Stomach (tissue), 9 donors: ENCODE results near the gene SHISA6. TPM values are rescaled to one million over a fixed set of nuclear protein-coding genes. Genes with fewer than 3 reads are reported as not detected.
A peak's percentile ranks its signal among the peaks of the same experiment; 100 is the strongest.

Source experiments
- DNase-seq, 2 donors: peaks; one replicate each; pipeline versions ENCODE4 v3.0.0 to v3.0.0-alpha.2; 2013 to 2019
- H3K27ac ChIP-seq, 5 donors: fragments of 200-600 bp in 4 of 5; sonication (generic) in 4 of 5; one replicate each; pipeline ENCODE4 v1.5.1; 2013 to 2019; ENCODE audit warnings: mild to moderate bottlenecking in 1 of 5, moderate library complexity in 1 of 5
- H3K27me3 ChIP-seq, 3 donors: fragments of 200-600 bp; sonication (generic); one replicate each; pipeline ENCODE4 v1.5.1; 2017 to 2019; ENCODE audit warnings: mixed run types in 1 of 3
- H3K36me3 ChIP-seq, 4 donors: fragments of 200-600 bp; sonication (generic); 1 replicate in 3 of 4; 2 replicates in 1 of 4; pipeline ENCODE4 v1.5.1; 2016 to 2019
- H3K4me1 ChIP-seq, 4 donors: fragments of 200-600 bp; sonication (generic); one replicate each; pipeline ENCODE4 v1.5.1; 2016 to 2019
- H3K4me3 ChIP-seq, 4 donors: fragments of 200-600 bp; sonication (generic) in 3 of 4; one replicate each; pipeline ENCODE4 v1.5.1; 2016 to 2019; ENCODE audit warnings: mild to moderate bottlenecking in 1 of 4
- H3K9me3 ChIP-seq, 4 donors: fragments of 200-600 bp; sonication (generic); one replicate each; pipeline ENCODE4 v1.5.1; 2016 to 2019
- CTCF ChIP-seq, 7 experiments: fragments of 450-650 bp in 4 of 7; fragments of 200-600 bp in 3 of 7; sonication (generic) in 3 of 7; IDR thresholded peaks; one replicate each; pipeline ENCODE4 v1.5.1; 2016 to 2019; ENCODE audit warnings: antibody characterized with exemption in 7 of 7, control low read depth in 2 of 7, mild to moderate bottlenecking in 1 of 7
- EP300 ChIP-seq: sonication (generic); formaldehyde crosslinking; IDR thresholded peaks from one replicate; pipeline ENCODE4 v1.6.1; 2017; ENCODE audit warnings: antibody characterized with exemption
- POLR2A ChIP-seq, 4 donors: fragments of 450-650 bp; IDR thresholded peaks; one replicate each; pipeline ENCODE4 v1.6.1; 2016; ENCODE audit warnings: antibody characterized with exemption in 4 of 4, control low read depth in 2 of 4, mild to moderate bottlenecking in 1 of 4, moderate library complexity in 1 of 4
- POLR2AphosphoS5 ChIP-seq, 3 donors: sonication (generic); formaldehyde crosslinking; IDR thresholded peaks; one replicate each; pipeline ENCODE4 v1.6.1; 2016; ENCODE audit warnings: antibody characterized with exemption in 3 of 3
- WGBS, 5 donors: extraction: QIAGEN DNeasy Blood & Tissue Kit in 3 of 5; methylation state at CpG; one replicate each; pipeline versions ENCODE4 v1.1.5 to v1.1.7; 2013 to 2018; 5-methylcytosine and 5-hydroxymethylcytosine counted together
- intact Hi-C: fragments of 100-400 bp; cut with DNase I; formaldehyde crosslinking; loops from one replicate; pipeline ENCODE4 v1.15.1; 2023; ENCODE audit warnings: low total_unique reads
- polyA plus RNA-seq, 3 donors: library from polyadenylated mRNA; stranded (reverse); fragments of 200-250 nt; gene quantifications; one replicate each; pipeline ENCODE4 v1.2.3, GENCODE V29; 2013
- total RNA-seq, 5 donors: library from RNA; depleted of rRNA; stranded (reverse); fragments of >200 nt; gene quantifications; one replicate each; pipeline versions ENCODE4 v1.1.0 to v1.2.3, GENCODE V29; 2014 to 2016
- donor health status: healthy with polysubstance abuse.
- donor health status: Bipolar disorder and iron deficiency.
- donor health status: healthy.

Gene SHISA6
- total and polyA plus RNA-seq, 8 donors, result 0.15 to 3.6 (median 1.3) TPM; not detected in 1

GRCh38 chr17:11601661-11602060, 360.6 kb downstream of the SHISA6 start:
- Histone ChIP-seq H3K9me3 (no peaks in the 10 kb centered on the region), H3K4me1 (peaks cover 0 to 18% (median 17%) of the 10 kb centered on the region in 4 donors), H3K36me3 (no peaks in the 10 kb centered on the region), H3K4me3 (no peak overlapping the region), H3K27ac (no peak overlapping the region), H3K27me3 (peaks cover 0 to 10% (median 0%) of the 10 kb centered on the region in 3 donors)
- TF ChIP-seq POLR2A (IDR thresholded peaks at IDR 0.05), result no peak
- no peak for TF ChIP-seq CTCF (IDR thresholded peaks at IDR 0.05)
- no peak for TF ChIP-seq POLR2AphosphoS5 (IDR thresholded peaks at IDR 0.05)
- no peak for TF ChIP-seq EP300
- WGBS, 5 donors, result 69 to 76% (median 72%) methylated on average over 5 of the region's 5 CpGs
- intact Hi-C loops, result no loop called here
- DNase-seq, result no peak

GRCh38 chr17:11608396-11608795, 367.4 kb downstream of the SHISA6 start:
- H3K4me1 ChIP-seq, result peaks cover 4 to 15% (median 12%) of the 10 kb centered on the region in 4 donors
- WGBS, 5 donors, result 14 to 28% (median 19%) methylated on average over 6 of the region's 6 CpGs
- peaks cover 0 to 9% (median 3%) of the 10 kb centered on the region in 3 donors for H3K27me3 ChIP-seq
- no peaks in the 10 kb centered on the region for H3K36me3 ChIP-seq
- TF ChIP-seq POLR2A (IDR thresholded peaks at IDR 0.05), result no peak
- TF ChIP-seq EP300, result no peak
- TF ChIP-seq POLR2AphosphoS5 (IDR thresholded peaks at IDR 0.05), result peak in 1 of 3 donors; percentile 11
- no peak for TF ChIP-seq CTCF (IDR thresholded peaks at IDR 0.05)
- H3K9me3 ChIP-seq, result no peaks in the 10 kb centered on the region
- peak overlapping the region in 2 of 5 donors; percentile 20 to 45 for H3K27ac ChIP-seq
- peak; percentile 30 to 82 for DNase-seq
- intact Hi-C loops, result no loop called here
- no peak overlapping the region for H3K4me3 ChIP-seq

GRCh38 chr17:11610999-11611566, 370.1 kb downstream of the SHISA6 start:
- WGBS, 5 donors, result 47 to 62% (median 51%) methylated on average over 6 of the region's 6 CpGs
- intact Hi-C loops, result no loop called here

GRCh38 chr17:11612956-11613355, 371.9 kb downstream of the SHISA6 start:
- Histone ChIP-seq H3K27me3 (peaks cover 0 to 9% (median 3%) of the 10 kb centered on the region in 3 donors), H3K4me3 (no peak overlapping the region), H3K4me1 (peaks cover 4 to 16% (median 12%) of the 10 kb centered on the region in 4 donors), H3K27ac (no peak overlapping the region), H3K36me3 (no peaks in the 10 kb centered on the region), H3K9me3 (no peaks in the 10 kb centered on the region)
- intact Hi-C loops, result no loop called here
- 40 to 63% (median 60%) methylated on average over 2 of the region's 2 CpGs for WGBS, 5 donors
- no peak for DNase-seq
- TF ChIP-seq POLR2A (IDR thresholded peaks at IDR 0.05), result no peak

More at GRCh38 chr17:11610999-11611566, 370.1 kb downstream of the SHISA6 start:
- no peak for DNase-seq
- Histone ChIP-seq H3K4me3 (no peak overlapping the region), H3K36me3 (no peaks in the 10 kb centered on the region), H3K4me1 (peaks cover 4 to 15% (median 12%) of the 10 kb centered on the region in 4 donors), H3K27ac (no peak overlapping the region), H3K27me3 (peaks cover 0 to 9% (median 3%) of the 10 kb centered on the region in 3 donors), H3K9me3 (no peaks in the 10 kb centered on the region)
- TF ChIP-seq POLR2A (IDR thresholded peaks at IDR 0.05) (no peak), POLR2AphosphoS5 (IDR thresholded peaks at IDR 0.05) (no peak), CTCF (IDR thresholded peaks at IDR 0.05) (no peak), EP300 (no peak)
